Measurements from ENCODE around the gene NR1H3. TPM values are rescaled to one million over a fixed set of nuclear protein-coding genes. Genes with fewer than 3 reads are reported as not detected.

NR1H3 gene
- total RNA-seq, 1 experiment from 2014 or later: 26.3 TPM

- H2BK5ac ChIP-seq (ENCODE audit: insufficient read length, low read length): no peak overlapping the region
- no peaks in the 10 kb centered on the region; a peak in 1 of 5 replicates for H3K9me3 Mint-ChIP-seq
- no peak overlapping the region for H4K91ac ChIP-seq (ENCODE audit: insufficient read length, low read depth, low read length)
- no peak overlapping the region for H4K8ac ChIP-seq (replicated peaks; ENCODE audit: insufficient read length, low read depth, low read length)
- no peak overlapping the region for H4K5ac ChIP-seq (ENCODE audit: insufficient read length, low read depth, low read length)
- H3K9me3 ChIP-seq (ENCODE audit: control insufficient read depth, low read depth, low read length): no peaks in the 10 kb centered on the region
- H4K20me1 ChIP-seq (ENCODE audit: control insufficient read depth, insufficient read depth, insufficient read length): no peaks in the 10 kb centered on the region
- TF ChIP-seq, protein P1, sequence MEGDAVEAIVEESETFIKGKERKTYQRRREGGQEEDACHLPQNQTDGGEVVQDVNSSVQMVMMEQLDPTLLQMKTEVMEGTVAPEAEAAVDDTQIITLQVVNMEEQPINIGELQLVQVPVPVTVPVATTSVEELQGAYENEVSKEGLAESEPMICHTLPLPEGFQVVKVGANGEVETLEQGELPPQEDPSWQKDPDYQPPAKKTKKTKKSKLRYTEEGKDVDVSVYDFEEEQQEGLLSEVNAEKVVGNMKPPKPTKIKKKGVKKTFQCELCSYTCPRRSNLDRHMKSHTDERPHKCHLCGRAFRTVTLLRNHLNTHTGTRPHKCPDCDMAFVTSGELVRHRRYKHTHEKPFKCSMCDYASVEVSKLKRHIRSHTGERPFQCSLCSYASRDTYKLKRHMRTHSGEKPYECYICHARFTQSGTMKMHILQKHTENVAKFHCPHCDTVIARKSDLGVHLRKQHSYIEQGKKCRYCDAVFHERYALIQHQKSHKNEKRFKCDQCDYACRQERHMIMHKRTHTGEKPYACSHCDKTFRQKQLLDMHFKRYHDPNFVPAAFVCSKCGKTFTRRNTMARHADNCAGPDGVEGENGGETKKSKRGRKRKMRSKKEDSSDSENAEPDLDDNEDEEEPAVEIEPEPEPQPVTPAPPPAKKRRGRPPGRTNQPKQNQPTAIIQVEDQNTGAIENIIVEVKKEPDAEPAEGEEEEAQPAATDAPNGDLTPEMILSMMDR (conservative IDR thresholded peaks at IDR 0.05): no peak
- H2BK15ac ChIP-seq (ENCODE audit: low read depth, low read length): no peak overlapping the region
- peaks cover 8% of the 10 kb centered on the region for H3K23me2 ChIP-seq (ENCODE audit: insufficient read length, low read depth, low read length, poor library complexity, severe bottlenecking)
- peak overlapping the region; percentile 99 for H3K4me3 Mint-ChIP-seq
- no CpG with 5 or more reads among the region's 3 CpGs for WGBS (ENCODE audit: extremely low coverage, insufficient read length, low lambda C conversion rate)
- peaks cover 5% of the 10 kb centered on the region; the same call in 1 of the 2 replicates for H3K4me1 ChIP-seq (ENCODE audit: insufficient read depth, low read length)
- no peak overlapping the region for H2BK120ac ChIP-seq (ENCODE audit: low read depth, low read length, poor library complexity, severe bottlenecking)
- no peaks in the 10 kb centered on the region for H3K27me3 ChIP-seq (ENCODE audit: insufficient read depth, low read length)
- no peak overlapping the region for H3K4ac ChIP-seq (ENCODE audit: low read depth, low read length)
- peaks cover 3% of the 10 kb centered on the region; the same call in 1 of the 2 replicates for H3K79me2 ChIP-seq (ENCODE audit: insufficient read depth, low read length)
- H3K23ac ChIP-seq (ENCODE audit: insufficient read length, low read depth, low read length): no peak overlapping the region
- H3K79me1 ChIP-seq (ENCODE audit: insufficient read depth, low read depth, low read length, poor library complexity, severe bottlenecking): no peaks in the 10 kb centered on the region
- H2BK20ac ChIP-seq (ENCODE audit: low read depth, low read length, poor library complexity, severe bottlenecking): no peak overlapping the region
- no peak overlapping the region for H3K56ac ChIP-seq (ENCODE audit: insufficient read length, low read depth, low read length)
- no peaks in the 10 kb centered on the region; the same call in 1 of the 2 replicates for H3K27me3 Mint-ChIP-seq (ENCODE audit: low read depth)
- peak overlapping the region; percentile 49 to 100 (median 100); a peak in 5 of 7 replicates for H3K27ac Mint-ChIP-seq
- no peak overlapping the region for H3K14ac ChIP-seq (ENCODE audit: insufficient read depth, low read length)
- no peak overlapping the region for H3K27ac ChIP-seq (ENCODE audit: insufficient read length, low read depth, low read length)
- no peak overlapping the region for H2AFZ ChIP-seq (ENCODE audit: low read length)
- H3K4me1 Mint-ChIP-seq: peaks cover 11 to 16% of the 10 kb centered on the region in 2 experiments
- peaks cover 0 to 32% (median 24%) of the 10 kb centered on the region in 3 experiments; a peak in 5 of 7 replicates for H3K36me3 Mint-ChIP-seq (ENCODE audit: insufficient read depth in 1 of 3, low read depth in 3 of 3)
- H2AK5ac ChIP-seq (ENCODE audit: insufficient read length, low read length): no peak overlapping the region
- no peak overlapping the region for H3K18ac ChIP-seq (ENCODE audit: insufficient read length, low read depth, low read length)
- no peak for DNase-seq
- peak overlapping the region; percentile 89 for H3K9ac ChIP-seq (ENCODE audit: extremely low read depth, insufficient read length, low read length)
- no peak overlapping the region for H2BK12ac ChIP-seq (ENCODE audit: insufficient read length, low read depth, low read length)
- H3K4me2 ChIP-seq (ENCODE audit: insufficient read depth, insufficient read length, low read length): peak overlapping the region; percentile 92
- no peak overlapping the region for H3T11ph ChIP-seq (ENCODE audit: low read length)
These were observed 8.4 kb upstream of the NR1H3 start for GRCh38 chr11:47249378-47249715.

Measured in H9 (cell line).